GM20000 (cell line): Measurements from ENCODE around the gene SYNE1.

Experiments used
- DNase-seq: peaks from one replicate; pipeline ENCODE4 v3.0.0; 2012; ENCODE audit warnings: low spot score
- CTCF ChIP-seq: IDR thresholded peaks from 2 replicates; pipeline ENCODE4 v1.5.1; 2012; ENCODE audit warnings: mild to moderate bottlenecking, control low read depth; ENCODE audit errors: extremely low read depth, missing control alignments

SYNE1 gene

GRCh38 chr6:152360034-152360433 is 277.1 kb downstream of the SYNE1 start:
- TF ChIP-seq CTCF: no peak
- no peak for DNase-seq

GRCh38 chr6:152356662-152357061 is 280.5 kb downstream of the SYNE1 start:
- peak; percentile 30 for DNase-seq
- peak; percentile 34 for TF ChIP-seq CTCF

GRCh38 chr6:152356016-152356415 is 281.1 kb downstream of the SYNE1 start:
- no peak for DNase-seq
- no peak for TF ChIP-seq CTCF

GRCh38 chr6:152355166-152355565 is 282.0 kb downstream of the SYNE1 start:
- DNase-seq: no peak
- no peak for TF ChIP-seq CTCF

GRCh38 chr6:152353440-152353839 is 283.7 kb downstream of the SYNE1 start:
- no peak for DNase-seq
- TF ChIP-seq CTCF: no peak

- DNase-seq: no peak
- TF ChIP-seq CTCF: no peak
Observed at GRCh38 chr6:152351742-152352141, 285.4 kb downstream of the SYNE1 start.

- no peak for DNase-seq
- no peak for TF ChIP-seq CTCF
Observed at GRCh38 chr6:152351110-152351509, 286.1 kb downstream of the SYNE1 start.
